OCI-LY7 (cell line): ENCODE data around the gene SNCA. TPM values are rescaled to one million over a fixed set of nuclear protein-coding genes. Genes with fewer than 3 reads are reported as not detected.

ENCODE experiments used
- BruUV-seq: library from RNA; stranded (reverse); fragments of 400-500 nt; replicated peaks from 2 replicates; lab custom pipeline; 2021; lab: Mats Ljungman, UMichigan
- CTCF ChIA-PET: fragments of 300-600 bp; sonication (Branson Sonifier 250); formaldehyde crosslinking; loops from one replicate; lab custom pipeline; 2022; ENCODE audit warnings: antibody characterized with exemption; ENCODE audit not compliant: unreplicated experiment; lab: Charles Lee
- POLR2A ChIA-PET: fragments of 300-600 bp; sonication (Branson Sonifier 250); formaldehyde crosslinking; loops from one replicate; lab custom pipeline; 2022; ENCODE audit warnings: antibody characterized with exemption; lab: Charles Lee
- DNase-seq: peaks from one replicate; pipeline ENCODE4 v3.0.0-alpha.2; 2015; ENCODE audit warnings: low spot score
- H2AFZ ChIP-seq: fragments of 200-600 bp; sonication (generic), shearing (Covaris generic); 2 replicates; pipeline ENCODE4 v1.6.1; 2014; ENCODE audit warnings: mild to moderate bottlenecking, antibody characterized with exemption, low read length, moderate library complexity
- H3K27ac ChIP-seq: fragments of 200-600 bp; sonication (generic); 2 replicates; pipeline ENCODE4 v1.5.1; 2014; ENCODE audit warnings: mixed run types, low read depth, mild to moderate bottlenecking, moderate library complexity, low read length, inconsistent platforms; ENCODE audit not compliant: poor library complexity, severe bottlenecking
- H3K36me3 ChIP-seq: fragments of 200-600 bp; sonication (generic); 2 replicates; pipeline ENCODE4 v1.6.1; 2014; ENCODE audit warnings: mild to moderate bottlenecking, antibody characterized with exemption, low read length, moderate library complexity, mixed read lengths; ENCODE audit not compliant: insufficient read depth
- H3K4me1 ChIP-seq: fragments of 200-600 bp; sonication (generic); 2 replicates; pipeline ENCODE4 v1.5.1; 2014; ENCODE audit warnings: mild to moderate bottlenecking, low read length; ENCODE audit not compliant: insufficient read depth, poor library complexity, severe bottlenecking
- H3K4me2 ChIP-seq: fragments of 200-600 bp; sonication (generic); 2 replicates; pipeline ENCODE4 v1.6.1; 2014; ENCODE audit warnings: mild to moderate bottlenecking, low read length
- H3K4me3 ChIP-seq: fragments of 200-600 bp; sonication (generic); 2 replicates; pipeline ENCODE4 v1.5.1; 2014; ENCODE audit warnings: mild to moderate bottlenecking, low read depth, low read length; ENCODE audit not compliant: poor library complexity, severe bottlenecking
- H3K79me2 ChIP-seq: fragments of 200-600 bp; sonication (generic); 2 replicates; pipeline ENCODE4 v1.6.1; 2016; ENCODE audit warnings: low read depth, mild to moderate bottlenecking, low read length, moderate library complexity, mixed read lengths; ENCODE audit not compliant: insufficient read depth
- H3K9me2 ChIP-seq: fragments of 200-600 bp; sonication (generic); 2 replicates; pipeline ENCODE4 v1.6.1; 2016; ENCODE audit warnings: mild to moderate bottlenecking, low read length, mixed read lengths; ENCODE audit not compliant: insufficient read depth
- H3K9me3 ChIP-seq: fragments of 200-600 bp; sonication (generic); 2 replicates; pipeline ENCODE4 v1.6.1; 2014; ENCODE audit warnings: mild to moderate bottlenecking, mixed run types, low read length, mixed read lengths
- H4K20me1 ChIP-seq: fragments of 200-600 bp; sonication (generic); 2 replicates; pipeline ENCODE4 v1.6.1; 2014; ENCODE audit warnings: mild to moderate bottlenecking, antibody characterized with exemption, low read length, moderate library complexity, mixed read lengths; ENCODE audit not compliant: insufficient read depth
- EZH2phosphoT487 ChIP-seq: fragments of 200-600 bp; sonication (generic); IDR thresholded peaks from 2 replicates; pipeline ENCODE4 v1.6.1; 2018; ENCODE audit warnings: low read depth, borderline replicate concordance, mild to moderate bottlenecking, mixed run types, antibody characterized with exemption, low read length, moderate library complexity, mixed read lengths
- intact Hi-C: fragments of 100-400 bp; cut with micrococcal nuclease; formaldehyde crosslinking; loops from one replicate; pipeline ENCODE4 v1.10.0; 2022; ENCODE audit not compliant: unreplicated experiment
- total RNA-seq, 2 experiments: library from RNA; depleted of rRNA in 1 of 2; stranded (reverse); fragments of >200 nt in 1 of 2; shearing (Covaris generic) in 1 of 2; gene quantifications; 2 replicates each; pipeline ENCODE4 v1.2.3, GENCODE V29; 2014 to 2022
- TF ChIP-seq, protein P1 (sequence below): fragments of 200-600 bp; sonication (generic); conservative IDR thresholded peaks from 2 replicates; pipeline ENCODE4 v1.5.1; 2014; ENCODE audit warnings: mild to moderate bottlenecking, antibody characterized with exemption, low read length, moderate library complexity, mixed read lengths

Gene SNCA
- total RNA-seq, 2 experiments from 2014 or later: not detected

DNA sequence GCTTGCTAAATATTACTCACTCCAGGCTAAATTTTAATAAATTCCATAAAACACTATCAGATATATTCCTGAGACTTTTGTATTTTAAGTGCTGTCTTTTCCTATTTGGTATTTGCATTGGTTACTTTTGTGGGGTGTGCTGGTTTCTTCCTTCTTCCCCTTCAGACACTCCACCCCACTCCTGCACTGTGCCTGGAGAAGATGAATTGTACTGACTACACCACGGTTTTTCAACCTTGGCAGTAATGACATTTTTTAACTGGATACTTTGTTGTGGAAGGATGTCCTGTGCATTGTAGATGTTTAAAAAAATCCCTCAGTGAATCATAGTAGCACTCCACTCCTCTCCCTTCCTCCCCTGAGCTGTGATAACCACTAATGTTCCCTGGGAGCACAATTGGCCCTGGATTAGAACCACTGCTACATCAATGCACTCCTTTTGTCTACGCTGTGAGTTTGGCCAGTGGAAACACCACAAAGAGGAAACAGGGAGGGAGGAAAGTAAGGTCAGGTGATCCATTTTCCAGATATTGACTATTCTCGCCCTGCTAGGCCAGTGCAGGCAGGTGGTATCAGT is 36.3 kb downstream of the SNCA start:
- ChIA-PET POLR2A (no interaction called here), CTCF (no interaction called here)
- intact Hi-C loops: no loop called here
- H3K4me1 ChIP-seq: no peaks in the 10 kb centered on the region
- H4K20me1 ChIP-seq: no peaks in the 10 kb centered on the region
- H3K36me3 ChIP-seq: no peaks in the 10 kb centered on the region
- H3K9me3 ChIP-seq: no peaks in the 10 kb centered on the region
- no peak overlapping the region for H3K4me3 ChIP-seq
- no peak overlapping the region for H2AFZ ChIP-seq
- TF ChIP-seq, protein P1, sequence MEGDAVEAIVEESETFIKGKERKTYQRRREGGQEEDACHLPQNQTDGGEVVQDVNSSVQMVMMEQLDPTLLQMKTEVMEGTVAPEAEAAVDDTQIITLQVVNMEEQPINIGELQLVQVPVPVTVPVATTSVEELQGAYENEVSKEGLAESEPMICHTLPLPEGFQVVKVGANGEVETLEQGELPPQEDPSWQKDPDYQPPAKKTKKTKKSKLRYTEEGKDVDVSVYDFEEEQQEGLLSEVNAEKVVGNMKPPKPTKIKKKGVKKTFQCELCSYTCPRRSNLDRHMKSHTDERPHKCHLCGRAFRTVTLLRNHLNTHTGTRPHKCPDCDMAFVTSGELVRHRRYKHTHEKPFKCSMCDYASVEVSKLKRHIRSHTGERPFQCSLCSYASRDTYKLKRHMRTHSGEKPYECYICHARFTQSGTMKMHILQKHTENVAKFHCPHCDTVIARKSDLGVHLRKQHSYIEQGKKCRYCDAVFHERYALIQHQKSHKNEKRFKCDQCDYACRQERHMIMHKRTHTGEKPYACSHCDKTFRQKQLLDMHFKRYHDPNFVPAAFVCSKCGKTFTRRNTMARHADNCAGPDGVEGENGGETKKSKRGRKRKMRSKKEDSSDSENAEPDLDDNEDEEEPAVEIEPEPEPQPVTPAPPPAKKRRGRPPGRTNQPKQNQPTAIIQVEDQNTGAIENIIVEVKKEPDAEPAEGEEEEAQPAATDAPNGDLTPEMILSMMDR: no peak
- TF ChIP-seq EZH2phosphoT487: no peak
- H3K79me2 ChIP-seq: no peaks in the 10 kb centered on the region
- no peak overlapping the region for H3K27ac ChIP-seq
- H3K4me2 ChIP-seq: no peak overlapping the region
- DNase-seq: no peak
- H3K9me2 ChIP-seq: no peaks in the 10 kb centered on the region
- no TSS peak for BruUV-seq

DNA sequence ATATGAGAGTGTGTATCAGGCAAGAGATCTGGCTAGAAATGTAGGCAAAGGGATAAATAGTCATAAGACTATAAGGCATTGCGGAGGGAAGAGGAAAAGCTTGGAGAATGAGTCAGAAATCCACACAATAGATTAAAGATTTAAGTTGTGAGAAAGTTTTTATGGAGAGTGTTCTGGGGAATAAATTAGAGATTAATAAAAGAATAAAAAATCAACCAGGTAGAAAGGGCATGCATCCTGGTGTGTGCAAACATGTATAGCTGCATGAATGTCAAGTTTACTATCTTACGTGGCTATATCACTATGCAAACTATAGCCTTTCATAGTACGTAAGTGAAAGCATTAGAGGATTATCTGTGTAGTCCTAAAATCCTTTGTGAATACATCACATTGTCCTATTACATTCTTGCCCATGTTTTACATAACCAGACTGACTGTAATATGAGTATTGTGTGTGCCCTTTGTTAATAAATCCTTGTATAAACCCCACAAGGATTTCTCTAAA is 36.9 kb downstream of the SNCA start:
- no peaks in the 10 kb centered on the region for H3K4me1 ChIP-seq
- no TSS peak for BruUV-seq
- no peak for DNase-seq
- H3K9me2 ChIP-seq: no peaks in the 10 kb centered on the region
- no peaks in the 10 kb centered on the region for H3K9me3 ChIP-seq
- POLR2A ChIA-PET: no interaction called here
- TF ChIP-seq, protein P1: no peak
- TF ChIP-seq EZH2phosphoT487: no peak
- H3K4me3 ChIP-seq: no peak overlapping the region
- H3K4me2 ChIP-seq: no peak overlapping the region
- no peaks in the 10 kb centered on the region for H3K79me2 ChIP-seq
- H2AFZ ChIP-seq: no peak overlapping the region
- CTCF ChIA-PET: no interaction called here
- no peak overlapping the region for H3K27ac ChIP-seq
- intact Hi-C loops: no loop called here
- H4K20me1 ChIP-seq: no peaks in the 10 kb centered on the region
- no peaks in the 10 kb centered on the region for H3K36me3 ChIP-seq

DNA sequence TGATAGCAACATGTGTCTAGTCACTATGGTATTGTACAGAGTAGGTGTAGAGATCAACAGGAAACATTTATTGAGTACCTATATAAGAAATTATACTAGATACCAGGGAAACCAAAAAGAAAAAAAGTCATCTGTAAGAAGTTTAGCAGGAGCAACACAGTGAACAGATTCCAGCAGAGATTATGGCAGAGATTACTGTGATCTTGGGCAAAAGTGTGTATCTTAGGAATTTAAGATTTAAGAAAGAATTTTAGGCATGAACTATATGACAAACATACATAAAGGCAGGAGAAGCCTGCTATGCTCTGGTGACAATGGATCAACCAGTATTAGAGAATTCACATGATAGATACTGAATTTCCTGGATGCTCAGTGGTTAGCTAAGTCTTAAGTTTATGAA is 37.9 kb downstream of the SNCA start:
- no peak for TF ChIP-seq EZH2phosphoT487
- TF ChIP-seq, protein P1: no peak
- Histone ChIP-seq H3K27ac (no peak overlapping the region), H3K4me2 (no peak overlapping the region), H4K20me1 (no peaks in the 10 kb centered on the region), H3K9me2 (no peaks in the 10 kb centered on the region), H3K4me1 (no peaks in the 10 kb centered on the region), H3K36me3 (no peaks in the 10 kb centered on the region), H3K4me3 (no peak overlapping the region), H2AFZ (no peak overlapping the region), H3K9me3 (no peaks in the 10 kb centered on the region), H3K79me2 (no peaks in the 10 kb centered on the region)
- ChIA-PET POLR2A (no interaction called here), CTCF (no interaction called here)
- intact Hi-C loops: no loop called here
- BruUV-seq: no TSS peak
- DNase-seq: no peak
